ENCODE data around the gene PPFIA1.
"Not testable (repeated sequence)": the region's sequence is repeated elsewhere in the genome, so short reads cannot be mapped to it uniquely, and the experiment has no call there.

PPFIA1 gene

GRCh38 chr11:70290361-70291065, 20.0 kb downstream of the PPFIA1 start:
- no peaks in the 10 kb centered on the region for H3K9me3 ChIP-seq (ENCODE audit: severe bottlenecking)
- no peak overlapping the region for H3K4me3 ChIP-seq (ENCODE audit: severe bottlenecking)
- peak overlapping the region; percentile 30 for H3K27ac ChIP-seq (ENCODE audit: poor library complexity, severe bottlenecking)
- ATAC-seq (ENCODE audit: low read depth) = no peak
- no peak for DNase-seq (ENCODE audit: low spot score)
- no peaks in the 10 kb centered on the region for H3K27me3 ChIP-seq (ENCODE audit: insufficient read depth, poor library complexity, severe bottlenecking)
- TF ChIP-seq CTCF (IDR thresholded peaks at IDR 0.05; ENCODE audit: poor library complexity, severe bottlenecking) = no peak
- no peaks in the 10 kb centered on the region for H3K4me1 ChIP-seq (ENCODE audit: insufficient read depth, poor library complexity, severe bottlenecking)
- peaks cover 19% of the 10 kb centered on the region for H3K36me3 ChIP-seq (ENCODE audit: low read depth)

GRCh38 chr11:70292166-70292565, 21.7 kb downstream of the PPFIA1 start:
- H3K36me3 ChIP-seq (ENCODE audit: low read depth) = peaks cover 15% of the 10 kb centered on the region
- no peak for TF ChIP-seq CTCF (IDR thresholded peaks at IDR 0.05; ENCODE audit: poor library complexity, severe bottlenecking)
- no peak overlapping the region for H3K4me3 ChIP-seq (ENCODE audit: severe bottlenecking)

GRCh38 chr11:70292863-70293262, 22.4 kb downstream of the PPFIA1 start:
- Histone ChIP-seq H3K4me1 (ENCODE audit: insufficient read depth, poor library complexity, severe bottlenecking) (peaks cover 4% of the 10 kb centered on the region), H3K4me3 (ENCODE audit: severe bottlenecking) (no peak overlapping the region), H3K27ac (ENCODE audit: poor library complexity, severe bottlenecking) (no peak overlapping the region), H3K36me3 (ENCODE audit: low read depth) (peaks cover 15% of the 10 kb centered on the region), H3K9me3 (ENCODE audit: severe bottlenecking) (no peaks in the 10 kb centered on the region), H3K27me3 (ENCODE audit: insufficient read depth, poor library complexity, severe bottlenecking) (no peaks in the 10 kb centered on the region)
- DNase-seq (ENCODE audit: low spot score) (no peak), ATAC-seq (ENCODE audit: low read depth) (no peak)
- TF ChIP-seq CTCF (IDR thresholded peaks at IDR 0.05; ENCODE audit: poor library complexity, severe bottlenecking) = no peak

More at GRCh38 chr11:70292166-70292565, 21.7 kb downstream of the PPFIA1 start:
- DNase-seq (ENCODE audit: low spot score) (no peak), ATAC-seq (ENCODE audit: low read depth) (no peak)
- Histone ChIP-seq H3K9me3 (ENCODE audit: severe bottlenecking) (no peaks in the 10 kb centered on the region), H3K4me1 (ENCODE audit: insufficient read depth, poor library complexity, severe bottlenecking) (peaks cover 3% of the 10 kb centered on the region), H3K27ac (ENCODE audit: poor library complexity, severe bottlenecking) (no peak overlapping the region), H3K27me3 (ENCODE audit: insufficient read depth, poor library complexity, severe bottlenecking) (no peaks in the 10 kb centered on the region)

- not testable (repeated sequence) for H3K9me3 ChIP-seq (ENCODE audit: severe bottlenecking); H3K27ac ChIP-seq (ENCODE audit: poor library complexity, severe bottlenecking); H3K27me3 ChIP-seq (ENCODE audit: insufficient read depth, poor library complexity, severe bottlenecking); ATAC-seq (ENCODE audit: low read depth); H3K4me1 ChIP-seq (ENCODE audit: insufficient read depth, poor library complexity, severe bottlenecking); DNase-seq (ENCODE audit: low spot score); H3K4me3 ChIP-seq (ENCODE audit: severe bottlenecking)
- H3K36me3 ChIP-seq (ENCODE audit: low read depth) = peaks cover 12% of the 10 kb centered on the region
These were observed 24.7 kb downstream of the PPFIA1 start for GRCh38 chr11:70295166-70295565.

GRCh38 chr11:70296681-70297080, 26.2 kb downstream of the PPFIA1 start:
- Histone ChIP-seq H3K4me3 (ENCODE audit: severe bottlenecking) (no peak overlapping the region), H3K36me3 (ENCODE audit: low read depth) (peaks cover 12% of the 10 kb centered on the region; the same call in 1 of the 2 replicates), H3K4me1 (ENCODE audit: insufficient read depth, poor library complexity, severe bottlenecking) (peaks cover 4% of the 10 kb centered on the region), H3K27ac (ENCODE audit: poor library complexity, severe bottlenecking) (no peak overlapping the region), H3K27me3 (ENCODE audit: insufficient read depth, poor library complexity, severe bottlenecking) (no peaks in the 10 kb centered on the region), H3K9me3 (ENCODE audit: severe bottlenecking) (no peaks in the 10 kb centered on the region)
- ATAC-seq (ENCODE audit: low read depth) (no peak), DNase-seq (ENCODE audit: low spot score) (no peak)
- TF ChIP-seq CTCF (IDR thresholded peaks at IDR 0.05; ENCODE audit: poor library complexity, severe bottlenecking) = no peak

Measured in RWPE2 (cell line).